ENCODE data around the gene SBK1.

DNA sequence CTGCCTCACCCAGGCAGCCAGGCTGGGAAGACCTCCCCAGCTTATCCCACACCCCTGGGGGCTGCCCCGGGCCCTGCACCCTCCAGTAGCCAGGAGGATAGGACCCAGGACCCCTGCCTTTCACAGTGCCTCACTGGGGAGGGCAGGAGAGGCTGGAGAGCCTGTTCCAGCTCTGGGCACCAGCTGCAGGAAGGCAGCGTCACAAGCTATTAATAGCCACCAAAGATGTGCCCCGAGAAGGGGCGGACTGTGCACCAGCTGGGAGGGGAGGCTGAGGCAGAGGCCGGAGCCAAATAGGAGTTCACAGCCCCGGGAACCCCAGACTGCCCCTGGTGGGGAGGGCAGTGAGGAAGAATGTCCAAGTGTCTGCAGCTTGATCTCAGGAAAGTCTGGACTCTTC lies 8.8 kb downstream of the SBK1 start:
- TF ChIP-seq, protein P1, sequence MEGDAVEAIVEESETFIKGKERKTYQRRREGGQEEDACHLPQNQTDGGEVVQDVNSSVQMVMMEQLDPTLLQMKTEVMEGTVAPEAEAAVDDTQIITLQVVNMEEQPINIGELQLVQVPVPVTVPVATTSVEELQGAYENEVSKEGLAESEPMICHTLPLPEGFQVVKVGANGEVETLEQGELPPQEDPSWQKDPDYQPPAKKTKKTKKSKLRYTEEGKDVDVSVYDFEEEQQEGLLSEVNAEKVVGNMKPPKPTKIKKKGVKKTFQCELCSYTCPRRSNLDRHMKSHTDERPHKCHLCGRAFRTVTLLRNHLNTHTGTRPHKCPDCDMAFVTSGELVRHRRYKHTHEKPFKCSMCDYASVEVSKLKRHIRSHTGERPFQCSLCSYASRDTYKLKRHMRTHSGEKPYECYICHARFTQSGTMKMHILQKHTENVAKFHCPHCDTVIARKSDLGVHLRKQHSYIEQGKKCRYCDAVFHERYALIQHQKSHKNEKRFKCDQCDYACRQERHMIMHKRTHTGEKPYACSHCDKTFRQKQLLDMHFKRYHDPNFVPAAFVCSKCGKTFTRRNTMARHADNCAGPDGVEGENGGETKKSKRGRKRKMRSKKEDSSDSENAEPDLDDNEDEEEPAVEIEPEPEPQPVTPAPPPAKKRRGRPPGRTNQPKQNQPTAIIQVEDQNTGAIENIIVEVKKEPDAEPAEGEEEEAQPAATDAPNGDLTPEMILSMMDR (IDR thresholded peaks at IDR 0.05) = no peak
- no peak for TF ChIP-seq EZH2phosphoT487 (IDR thresholded peaks at IDR 0.05)

All from neural progenitor cell (in vitro differentiated cells).